RPMI7951 (cell line): Measurements from ENCODE around the gene CCDC57. TPM values are rescaled to one million over a fixed set of nuclear protein-coding genes. Genes with fewer than 3 reads are reported as not detected.

Experiments used
- DNase-seq: peaks from one replicate; pipeline ENCODE4 v3.0.0-alpha.2; 2012; ENCODE audit warnings: low read depth
- total RNA-seq: library from RNA; depleted of rRNA; stranded (reverse); fragments of >200 nt; shearing (Covaris generic); gene quantifications from 2 replicates; pipeline ENCODE4 v1.2.3, GENCODE V29; 2014

Gene CCDC57
- total RNA-seq, 1 experiment from 2014 or later: 3.7 TPM

- DNase-seq: no peak
Measured at GRCh38 chr17:82092995-82093751, 119.5 kb downstream of the CCDC57 start.

- no peak for DNase-seq
Measured at GRCh38 chr17:82092628-82092994, 120.0 kb downstream of the CCDC57 start.

- no peak for DNase-seq
Measured at GRCh38 chr17:82092094-82092586, 120.5 kb downstream of the CCDC57 start.

GRCh38 chr17:82091264-82092066 lies 121.2 kb downstream of the CCDC57 start:
- no peak for DNase-seq

- DNase-seq: no peak
Measured at GRCh38 chr17:82090549-82091263, 121.9 kb downstream of the CCDC57 start.

- no peak for DNase-seq
Measured at GRCh38 chr17:82089723-82090548, 122.7 kb downstream of the CCDC57 start.

- DNase-seq: no peak
Measured at GRCh38 chr17:82088838-82089722, 123.6 kb downstream of the CCDC57 start.

- DNase-seq: no peak
Measured at GRCh38 chr17:82087961-82088837, 124.4 kb downstream of the CCDC57 start.

- DNase-seq: no peak
Measured at GRCh38 chr17:82086941-82087906, 125.4 kb downstream of the CCDC57 start.

- no peak for DNase-seq
Measured at GRCh38 chr17:82085931-82086764, 126.5 kb downstream of the CCDC57 start.

GRCh38 chr17:82085031-82085861 lies 127.4 kb downstream of the CCDC57 start:
- DNase-seq: no peak

- no peak for DNase-seq
Measured at GRCh38 chr17:82084373-82085030, 128.1 kb downstream of the CCDC57 start.

- DNase-seq: no peak
Measured at GRCh38 chr17:82083533-82084359, 128.9 kb downstream of the CCDC57 start.

- no peak for DNase-seq
Measured at GRCh38 chr17:82083009-82083408, 129.6 kb downstream of the CCDC57 start.

GRCh38 chr17:82082456-82082855 lies 130.2 kb downstream of the CCDC57 start:
- no peak for DNase-seq
